Stimulated activated CD8-positive, alpha-beta memory T cell treated with anti-CD3 and anti-CD28 coated beads, Interleukin-15, amount 100 ng/mL, for 4 hours (primary cell): ENCODE data around the gene SAMM50.
A peak's percentile ranks its signal among the peaks of the same experiment; 100 is the strongest.

ENCODE experiments used
- DNase-seq, 2 donors: peaks; one replicate each; pipeline ENCODE4 v3.0.0-alpha.2; 2020; ENCODE audit warnings: low read depth in 2 of 2

The SAMM50 gene

GRCh38 chr22:43945632-43946383, 9.4 kb upstream of the SAMM50 start:
- peak; percentile 30 to 32 for DNase-seq

GRCh38 chr22:43946384-43946667, 8.9 kb upstream of the SAMM50 start:
- DNase-seq: no peak

GRCh38 chr22:43948836-43949406, 6.3 kb upstream of the SAMM50 start:
- DNase-seq: no peak

- DNase-seq: no peak
Measured at GRCh38 chr22:43951391-43951790, 3.9 kb upstream of the SAMM50 start.

GRCh38 chr22:43951966-43952365, 3.3 kb upstream of the SAMM50 start:
- no peak for DNase-seq

GRCh38 chr22:43953988-43954785, 1.1 kb upstream of the SAMM50 start:
- no peak for DNase-seq

GRCh38 chr22:43955883-43956782, 891 bp downstream of the SAMM50 start:
- DNase-seq: no peak

- no peak for DNase-seq
Measured at GRCh38 chr22:43956805-43957463, 1.7 kb downstream of the SAMM50 start.

GRCh38 chr22:43957871-43958270, 2.6 kb downstream of the SAMM50 start:
- DNase-seq: no peak

- no peak for DNase-seq
Measured at GRCh38 chr22:43964314-43964857, 9.1 kb downstream of the SAMM50 start.

- no peak for DNase-seq
Measured at GRCh38 chr22:43967069-43967468, 11.8 kb downstream of the SAMM50 start.

- no peak for DNase-seq
Measured at GRCh38 chr22:43968614-43969013, 13.4 kb downstream of the SAMM50 start.

- no peak for DNase-seq
Measured at GRCh38 chr22:43969021-43969878, 14.0 kb downstream of the SAMM50 start.

- DNase-seq: no peak
Measured at GRCh38 chr22:43969989-43970755, 14.9 kb downstream of the SAMM50 start.

GRCh38 chr22:43971112-43971511, 15.9 kb downstream of the SAMM50 start:
- no peak for DNase-seq

- no peak for DNase-seq
Measured at GRCh38 chr22:43972931-43973462, 17.8 kb downstream of the SAMM50 start.

- no peak for DNase-seq
Measured at GRCh38 chr22:43974028-43974545, 18.8 kb downstream of the SAMM50 start.

- no peak for DNase-seq
Measured at GRCh38 chr22:43975041-43975440, 19.8 kb downstream of the SAMM50 start.
